Lung (tissue), 12 donors: ENCODE measurements around the gene PHYKPL. TPM values are rescaled to one million over a fixed set of nuclear protein-coding genes. Genes with fewer than 3 reads are reported as not detected.
A peak's percentile ranks its signal among the peaks of the same experiment; 100 is the strongest.

Source experiments
- ATAC-seq: fragments of 200-7000 bp; cut with Tn5 transposase; one replicate; pipeline ENCODE4 v1.9.1; 2020; ENCODE audit warnings: moderate number of reproducible peaks; ENCODE audit not compliant: insufficient read depth, low FRiP score
- DNase-seq, 3 donors: peaks; one replicate each; pipeline ENCODE4 v3.0.0-alpha.2; 2013 to 2017
- H3K27ac ChIP-seq, 2 donors: one replicate each; pipeline ENCODE4 v1.5.1; 2013; ENCODE audit warnings: mild to moderate bottlenecking in 2 of 2, moderate library complexity in 2 of 2, control low read depth in 1 of 2, inconsistent platforms in 1 of 2, low read depth in 1 of 2, low read length in 1 of 2
- H3K27me3 ChIP-seq, 3 donors: one replicate each; pipeline ENCODE4 v1.5.1; 2013; ENCODE audit warnings: low read length in 2 of 3; ENCODE audit not compliant: control insufficient read depth in 3 of 3, insufficient read depth in 3 of 3
- H3K36me3 ChIP-seq, 4 donors: one replicate each; pipeline ENCODE4 v1.5.1; 2013; ENCODE audit warnings: low read length in 4 of 4, mild to moderate bottlenecking in 1 of 4, moderate library complexity in 1 of 4; ENCODE audit not compliant: control insufficient read depth in 4 of 4, insufficient read depth in 4 of 4
- H3K4me1 ChIP-seq, 5 donors: one replicate each; pipeline ENCODE4 v1.5.1; 2013; ENCODE audit warnings: low read length in 5 of 5, mild to moderate bottlenecking in 2 of 5, moderate library complexity in 1 of 5; ENCODE audit not compliant: control insufficient read depth in 5 of 5, insufficient read depth in 5 of 5
- H3K4me3 ChIP-seq: one replicate; pipeline ENCODE4 v1.5.1; 2013; ENCODE audit warnings: mild to moderate bottlenecking, control low read depth, moderate library complexity
- H3K9ac ChIP-seq, 2 donors: one replicate each; pipeline ENCODE4 v1.5.1; 2013; ENCODE audit warnings: low read length in 2 of 2, control low read depth in 1 of 2; ENCODE audit not compliant: insufficient read depth in 1 of 2
- H3K9me3 ChIP-seq, 4 donors: one replicate each; pipeline ENCODE4 v1.5.1; 2013; ENCODE audit warnings: low read length in 3 of 4, mild to moderate bottlenecking in 1 of 4, moderate library complexity in 1 of 4; ENCODE audit not compliant: control insufficient read depth in 4 of 4, insufficient read depth in 3 of 4
- WGBS, 2 donors: extraction: QIAGEN DNeasy Blood & Tissue Kit; methylation state at CpG; one replicate each; pipeline ENCODE4 v1.1.7; 2013; 5-methylcytosine and 5-hydroxymethylcytosine counted together
- polyA plus RNA-seq, 2 donors: library from polyadenylated mRNA; stranded (reverse); fragments of 200-250 nt; gene quantifications; one replicate each; pipeline ENCODE4 v1.2.1, GENCODE V29; 2013
- total RNA-seq, 2 donors: library from RNA; depleted of rRNA in 1 of 2; stranded (reverse); fragments of >200 nt in 1 of 2; gene quantifications; one replicate each; pipeline ENCODE4 v1.2.1, GENCODE V29; 2014 to 2021
- TF ChIP-seq, protein P1 (sequence below): IDR thresholded peaks from 2 replicates; pipeline ENCODE4 v1.5.1; 2012; ENCODE audit warnings: mild to moderate bottlenecking; ENCODE audit errors: control extremely low read depth, extremely low read depth
- donor health status: control.
- donor health status: control.
- donor health status: Bipolar disorder and iron deficiency.
- donor health status: healthy.
- donor health status: DM: yes; HTN: yes; CAD: no.

Gene PHYKPL
- total and polyA plus RNA-seq, 4 donors: 49.7 to 100 (median 75.8) TPM

DNA sequence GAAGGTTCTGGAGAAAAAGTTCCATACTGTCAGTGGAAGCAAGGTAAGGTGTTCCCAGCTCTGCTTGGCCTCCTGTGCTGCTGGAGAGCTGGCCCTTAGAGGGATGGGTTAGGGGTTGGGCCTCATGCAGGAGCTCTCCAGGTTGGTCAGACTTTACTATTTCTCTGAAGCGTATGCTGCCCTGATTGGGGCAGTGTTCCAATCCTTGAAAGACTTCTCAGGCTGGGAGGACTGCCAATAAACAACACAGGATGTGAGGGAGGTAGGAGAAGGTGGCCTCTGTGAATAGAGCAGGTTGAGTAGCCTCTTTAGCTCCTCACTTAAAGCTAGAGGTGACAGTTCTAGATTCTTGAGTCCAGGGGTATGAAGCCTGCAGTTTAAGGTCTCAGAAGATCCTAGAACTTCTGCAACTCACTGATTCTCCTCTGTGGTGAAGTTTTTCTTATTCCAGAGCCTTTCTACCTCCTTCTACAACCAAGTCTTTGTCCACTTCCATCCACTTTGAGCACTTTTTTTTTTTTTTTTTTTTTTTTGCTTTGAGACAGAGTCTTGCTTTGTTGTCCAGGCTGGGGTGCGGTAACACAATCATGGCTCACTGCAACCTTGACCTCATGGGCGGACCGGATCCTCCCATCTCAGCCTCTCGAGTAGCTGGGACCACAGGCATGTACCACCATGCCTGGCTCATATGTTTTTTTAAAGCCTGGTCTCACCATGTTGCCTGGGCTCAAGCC is 25.3 kb downstream of the PHYKPL start:
- Histone ChIP-seq H3K27ac (peak overlapping the region in 1 of 2 donors; percentile 1), H3K9ac (no peak overlapping the region), H3K36me3 (peaks cover 16 to 56% (median 49%) of the 10 kb centered on the region in 4 donors), H3K4me1 (peaks cover 8 to 20% (median 13%) of the 10 kb centered on the region in 5 donors), H3K27me3 (no peaks in the 10 kb centered on the region), H3K4me3 (no peak overlapping the region), H3K9me3 (no peaks in the 10 kb centered on the region)
- DNase-seq (peak in 1 of 3 donors; percentile 37), ATAC-seq (no peak)
- 74 to 87% methylated on average over 5 of the region's 5 CpGs for WGBS, 2 donors
- TF ChIP-seq, protein P1, sequence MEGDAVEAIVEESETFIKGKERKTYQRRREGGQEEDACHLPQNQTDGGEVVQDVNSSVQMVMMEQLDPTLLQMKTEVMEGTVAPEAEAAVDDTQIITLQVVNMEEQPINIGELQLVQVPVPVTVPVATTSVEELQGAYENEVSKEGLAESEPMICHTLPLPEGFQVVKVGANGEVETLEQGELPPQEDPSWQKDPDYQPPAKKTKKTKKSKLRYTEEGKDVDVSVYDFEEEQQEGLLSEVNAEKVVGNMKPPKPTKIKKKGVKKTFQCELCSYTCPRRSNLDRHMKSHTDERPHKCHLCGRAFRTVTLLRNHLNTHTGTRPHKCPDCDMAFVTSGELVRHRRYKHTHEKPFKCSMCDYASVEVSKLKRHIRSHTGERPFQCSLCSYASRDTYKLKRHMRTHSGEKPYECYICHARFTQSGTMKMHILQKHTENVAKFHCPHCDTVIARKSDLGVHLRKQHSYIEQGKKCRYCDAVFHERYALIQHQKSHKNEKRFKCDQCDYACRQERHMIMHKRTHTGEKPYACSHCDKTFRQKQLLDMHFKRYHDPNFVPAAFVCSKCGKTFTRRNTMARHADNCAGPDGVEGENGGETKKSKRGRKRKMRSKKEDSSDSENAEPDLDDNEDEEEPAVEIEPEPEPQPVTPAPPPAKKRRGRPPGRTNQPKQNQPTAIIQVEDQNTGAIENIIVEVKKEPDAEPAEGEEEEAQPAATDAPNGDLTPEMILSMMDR: no peak

DNA sequence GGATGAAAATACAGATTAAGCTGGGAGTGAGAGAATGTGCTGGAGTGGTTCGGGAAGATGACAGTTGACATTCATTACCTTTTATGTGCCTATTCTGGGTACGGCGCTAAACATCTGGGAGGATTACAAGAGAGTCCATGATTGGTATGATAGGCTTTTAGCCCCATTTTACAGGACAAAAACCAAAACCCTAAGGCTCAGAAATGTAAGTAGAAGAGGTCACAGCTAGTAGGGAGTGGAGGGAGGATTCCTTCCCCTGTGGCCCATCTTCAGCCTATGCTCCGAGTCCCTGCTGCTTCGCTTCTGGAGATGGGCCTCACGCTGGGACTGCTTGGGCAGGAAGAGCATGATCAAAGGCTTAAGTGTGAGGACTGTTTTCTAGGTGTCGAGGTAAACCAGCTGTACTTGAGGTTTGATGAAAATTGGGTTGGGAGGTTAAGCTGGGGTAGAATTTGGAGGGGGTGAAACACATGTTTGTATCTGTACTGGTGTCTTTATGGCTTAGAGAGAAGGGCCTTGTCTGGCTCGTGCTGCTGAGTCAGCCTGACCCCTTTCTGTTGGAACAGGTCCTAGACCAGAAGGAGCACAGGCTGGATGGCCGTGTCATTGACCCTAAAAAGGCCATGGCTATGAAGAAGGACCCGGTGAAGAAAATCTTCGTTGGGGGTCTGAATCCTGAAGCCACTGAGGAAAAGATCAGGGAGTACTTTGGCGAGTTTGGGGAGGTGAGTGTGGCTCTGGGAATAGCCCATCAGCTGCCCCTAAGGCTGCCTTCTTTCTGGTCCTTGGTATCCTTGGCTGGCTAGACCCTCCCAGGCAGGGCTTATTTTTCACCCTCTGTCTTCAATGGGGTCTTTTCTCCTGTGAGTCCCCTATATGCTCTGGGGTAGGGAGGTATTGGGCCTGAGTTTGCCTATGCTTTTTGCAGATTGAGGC is 26.2 kb downstream of the PHYKPL start:
- Histone ChIP-seq H3K36me3 (peaks cover 16 to 47% (median 41%) of the 10 kb centered on the region in 4 donors), H3K9ac (peak overlapping the region in 1 of 2 donors; percentile 82), H3K27me3 (no peaks in the 10 kb centered on the region), H3K4me1 (peaks cover 8 to 20% (median 13%) of the 10 kb centered on the region in 5 donors), H3K4me3 (peak overlapping the region; percentile 82), H3K9me3 (no peaks in the 10 kb centered on the region), H3K27ac (no peak overlapping the region)
- TF ChIP-seq, protein P1: no peak
- no peak for ATAC-seq
- no peak for DNase-seq
- 59 to 67% methylated on average over 12 of the region's 12 CpGs for WGBS, 2 donors

DNA sequence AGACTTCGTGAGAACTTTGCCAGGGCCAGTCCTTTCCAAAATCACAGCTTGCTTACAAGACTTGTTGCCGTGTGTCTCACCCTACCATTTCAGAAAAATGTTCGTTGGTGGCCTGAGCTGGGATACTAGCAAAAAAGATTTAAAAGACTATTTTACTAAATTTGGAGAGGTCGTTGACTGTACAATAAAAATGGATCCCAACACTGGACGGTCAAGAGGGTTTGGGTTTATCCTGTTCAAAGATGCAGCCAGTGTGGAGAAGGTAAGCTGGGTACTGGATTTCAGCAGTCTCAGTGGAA is 26.9 kb downstream of the PHYKPL start:
- H3K27ac ChIP-seq: peak overlapping the region; percentile 59 to 95
- ATAC-seq (no peak), DNase-seq (no peak)
- H3K9me3 ChIP-seq: no peaks in the 10 kb centered on the region
- TF ChIP-seq, protein P1: no peak
- H3K4me3 ChIP-seq: peak overlapping the region; percentile 82
- peaks cover 8 to 20% (median 13%) of the 10 kb centered on the region in 5 donors for H3K4me1 ChIP-seq
- peaks cover 15 to 40% (median 35%) of the 10 kb centered on the region in 4 donors for H3K36me3 ChIP-seq
- H3K9ac ChIP-seq: peak overlapping the region in 1 of 2 donors; percentile 82
- no peaks in the 10 kb centered on the region for H3K27me3 ChIP-seq
- WGBS, 2 donors: 6 to 7% methylated on average over 5 of the region's 5 CpGs
